GM12865 (cell line): ENCODE results near the gene C11orf91.
A peak's percentile ranks its signal among the peaks of the same experiment; 100 is the strongest.

ENCODE experiments used
- DNase-seq: peaks from one replicate; pipeline ENCODE4 v3.0.0; 2010; ENCODE audit warnings: low read depth
- H3K4me3 ChIP-seq: 2 replicates; pipeline ENCODE4 v1.5.1; 2011; ENCODE audit warnings: mild to moderate bottlenecking, low read depth, low read length, control low read depth
- CTCF ChIP-seq: IDR thresholded peaks from 2 replicates; pipeline ENCODE4 v1.5.1; 2011; ENCODE audit warnings: low read length, control low read depth, low read depth, inconsistent platforms; ENCODE audit not compliant: insufficient read depth; ENCODE audit errors: missing control alignments

C11orf91 gene

GRCh38 chr11:33674035-33674814, 26.4 kb downstream of the C11orf91 start:
- no peak overlapping the region for H3K4me3 ChIP-seq
- TF ChIP-seq CTCF: no peak
- DNase-seq: no peak

GRCh38 chr11:33672273-33672672, 28.4 kb downstream of the C11orf91 start:
- no peak for TF ChIP-seq CTCF
- DNase-seq: no peak
- H3K4me3 ChIP-seq: no peak overlapping the region

GRCh38 chr11:33670250-33671011, 30.2 kb downstream of the C11orf91 start:
- TF ChIP-seq CTCF: no peak
- DNase-seq: peak; percentile 37
- no peak overlapping the region for H3K4me3 ChIP-seq

- H3K4me3 ChIP-seq: no peak overlapping the region
- DNase-seq: no peak
- TF ChIP-seq CTCF: no peak
Observed at GRCh38 chr11:33669598-33670249, 30.9 kb downstream of the C11orf91 start.

- H3K4me3 ChIP-seq: no peak overlapping the region
Observed at GRCh38 chr11:33668951-33669596, 31.6 kb downstream of the C11orf91 start.

More at GRCh38 chr11:33668951-33669596, 31.6 kb downstream of the C11orf91 start:
- no peak for TF ChIP-seq CTCF
- no peak for DNase-seq
